Aortic smooth muscle cell (primary cell): ENCODE data around the gene FAM216A. TPM values are rescaled to one million over a fixed set of nuclear protein-coding genes. Genes with fewer than 3 reads are reported as not detected.

ENCODE experiments used
- total RNA-seq: library from RNA; depleted of rRNA; stranded (reverse); fragments of >200 nt; gene quantifications from 2 replicates; pipeline ENCODE4 v1.2.3, GENCODE V29; 2014

The FAM216A gene, protein sequence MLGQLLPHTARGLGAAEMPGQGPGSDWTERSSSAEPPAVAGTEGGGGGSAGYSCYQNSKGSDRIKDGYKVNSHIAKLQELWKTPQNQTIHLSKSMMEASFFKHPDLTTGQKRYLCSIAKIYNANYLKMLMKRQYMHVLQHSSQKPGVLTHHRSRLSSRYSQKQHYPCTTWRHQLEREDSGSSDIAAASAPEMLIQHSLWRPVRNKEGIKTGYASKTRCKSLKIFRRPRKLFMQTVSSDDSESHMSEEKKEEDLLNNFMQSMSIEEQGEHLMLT
- total RNA-seq = 10.9 and 15.7 TPM in 2 replicates

DNA sequence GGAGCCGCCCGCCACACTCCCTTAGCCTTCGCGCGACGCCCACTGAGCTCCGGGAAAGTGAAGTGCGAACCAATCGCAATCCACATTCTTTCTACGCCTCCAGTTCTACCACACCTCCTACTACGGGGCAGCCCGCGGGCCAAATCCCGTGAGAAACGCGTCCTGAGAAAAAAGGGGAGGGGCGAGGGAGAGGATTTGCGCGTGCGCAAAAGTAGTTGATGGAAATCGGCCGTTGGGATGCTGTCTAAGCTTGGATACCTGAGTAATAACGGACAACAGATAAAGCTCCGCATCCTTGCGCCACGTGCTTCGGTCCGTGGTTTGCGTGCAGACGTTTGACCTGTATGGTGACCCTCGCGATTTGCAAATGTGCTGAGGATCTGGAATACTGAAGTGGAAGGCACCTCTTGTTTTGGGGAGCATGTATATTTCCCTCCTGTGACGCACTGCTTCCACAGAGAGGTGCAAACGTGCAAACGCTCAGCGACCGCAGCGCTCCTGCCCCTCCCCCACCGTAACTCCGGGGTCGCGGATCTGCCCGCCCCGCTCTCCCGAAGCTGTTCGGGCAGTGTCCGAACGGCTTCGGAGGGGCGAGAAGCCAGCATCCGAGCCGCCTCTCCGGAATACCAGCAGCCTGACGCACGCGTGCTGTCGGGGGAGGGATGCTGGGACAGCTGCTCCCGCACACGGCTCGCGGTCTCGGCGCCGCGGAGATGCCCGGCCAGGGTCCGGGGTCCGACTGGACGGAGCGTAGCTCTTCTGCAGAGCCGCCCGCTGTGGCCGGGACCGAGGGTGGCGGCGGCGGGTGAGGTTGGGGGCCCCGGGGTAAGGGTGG lies at the start of gene FAM216A, which contains the start of gene GPN3:
Gene FAM216A, plus strand, starts transcription at position 632 of the 835 bp plus-strand sequence. Its CDS starts 31 bp downstream, at position 663.
Gene GPN3, minus strand, starts transcription at position 44 of the 835 bp plus-strand sequence. CDS start 54 bp downstream, outside the sequence.

DNA sequence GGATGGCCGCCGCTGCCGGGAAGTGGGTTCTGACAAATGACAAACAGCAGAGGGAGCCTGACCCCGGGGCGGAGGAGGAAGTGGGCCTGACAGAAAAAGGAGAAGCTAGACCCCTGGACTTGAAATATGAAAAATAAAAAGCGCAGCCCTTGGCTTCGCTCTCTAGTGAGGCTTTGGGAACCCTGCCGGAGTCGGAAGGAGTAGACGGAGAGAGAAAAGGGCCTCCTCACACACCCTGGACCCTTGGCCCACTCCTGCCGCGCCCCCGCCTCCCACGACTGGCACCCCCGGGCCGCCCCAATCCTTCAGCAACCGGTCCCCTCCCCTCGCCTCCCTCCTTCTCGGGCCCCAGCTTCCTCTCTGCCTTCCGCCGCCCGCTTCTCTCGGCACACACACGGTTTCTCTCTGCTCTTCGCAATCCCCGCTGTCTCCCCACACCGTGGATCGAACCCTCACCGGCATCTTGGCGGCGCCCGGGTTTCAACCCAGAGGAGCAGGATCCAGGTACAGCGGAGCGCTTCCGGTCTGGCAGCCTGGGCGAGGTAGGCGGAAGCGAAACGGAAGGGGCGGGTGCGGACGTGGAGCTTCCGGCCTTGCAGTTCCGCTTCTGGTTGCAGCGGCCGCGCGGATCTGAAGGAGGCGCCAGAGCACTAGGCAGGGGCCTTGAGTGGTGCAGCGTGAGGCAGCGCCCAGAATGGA lies 18.7 kb upstream of the FAM216A start, which contains the start of gene ARPC3:
Gene ARPC3, minus strand, starts transcription at position 539 of the 699 bp plus-strand sequence. Its CDS starts 77 bp downstream, at position 462.

DNA sequence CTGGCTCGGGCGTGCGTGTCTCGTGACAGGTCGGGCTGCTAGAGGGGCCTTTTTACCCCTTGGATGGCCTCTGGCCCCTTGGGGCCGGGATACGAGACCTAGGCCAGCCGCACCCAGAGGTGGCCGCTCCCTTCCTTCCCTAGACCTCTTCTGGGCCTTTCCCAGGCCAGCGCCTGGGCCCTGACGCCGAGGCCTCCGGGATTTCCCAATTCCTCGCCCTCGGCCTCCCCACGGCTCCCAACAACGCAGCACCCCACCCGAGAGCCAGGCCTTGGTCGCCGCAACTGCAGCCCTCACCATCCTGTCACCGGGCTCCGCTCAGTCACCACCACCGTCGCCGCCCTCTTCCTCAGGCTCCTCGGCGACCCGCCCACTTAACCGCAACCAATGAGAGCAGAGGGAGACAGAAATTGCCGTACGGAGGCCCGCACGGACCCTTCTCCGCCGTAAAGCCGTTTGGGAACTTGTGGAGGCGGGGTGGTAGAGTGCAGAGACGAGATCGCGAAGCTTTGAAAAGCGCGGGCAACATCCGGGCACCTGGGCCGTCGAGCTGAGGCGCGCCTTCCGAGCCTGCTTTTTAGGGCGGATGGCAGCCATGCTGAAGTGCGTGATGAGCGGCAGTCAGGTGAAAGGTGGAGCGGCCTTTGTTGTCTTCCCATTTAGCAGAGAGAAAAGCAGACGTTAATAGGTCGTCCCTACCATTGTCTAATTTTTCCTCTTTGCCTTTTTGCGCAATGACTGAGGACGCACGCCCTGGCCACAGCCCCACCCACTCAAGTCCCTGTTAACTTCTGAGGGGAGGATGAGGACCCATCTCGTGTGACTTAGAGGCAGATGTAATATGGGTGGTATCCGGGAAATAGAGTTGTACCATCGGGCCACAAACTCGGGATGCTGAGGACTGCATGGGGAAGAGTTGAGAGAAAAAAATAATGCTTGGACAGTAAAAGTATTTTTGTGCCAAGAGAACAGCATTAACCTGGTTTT lies 33.4 kb downstream of the FAM216A start, which contains the start of the genes RAD9B and VPS29:
Gene RAD9B, plus strand, starts transcription at position 580 of the 987 bp plus-strand sequence. Its CDS starts 7 bp downstream, at position 587.
Gene VPS29, minus strand, starts transcription at position 360 of the 987 bp plus-strand sequence. Its CDS starts 60 bp downstream, at position 300.

Other genes starting within 250 kb of the FAM216A start
- 141 and 150 TPM in 2 replicates for gene ATP2A2, start 187.6 kb upstream of the FAM216A start, total RNA-seq
- 48.6 and 53.5 TPM in 2 replicates for gene ANAPC7, start 65.1 kb upstream of the FAM216A start, total RNA-seq
- gene ARPC3, start 18.5 kb upstream of the FAM216A start, total RNA-seq = 204 and 243 TPM in 2 replicates
- 13.8 and 17.6 TPM in 2 replicates for gene GPN3, start 588 bp upstream of the FAM216A start, total RNA-seq
- 69.1 and 70.0 TPM in 2 replicates for gene VPS29, start 33.3 kb downstream of the FAM216A start, total RNA-seq
- 0.56 and 1.2 TPM in 2 replicates for gene RAD9B, start 33.5 kb downstream of the FAM216A start, total RNA-seq
- 5.6 and 7.0 TPM in 2 replicates for gene PPTC7, start 114.5 kb downstream of the FAM216A start, total RNA-seq
- gene TCTN1, start 145.3 kb downstream of the FAM216A start, total RNA-seq = 26.4 and 29.3 TPM in 2 replicates
- gene HVCN1, start 220.3 kb downstream of the FAM216A start, total RNA-seq = 1.7 and 2.3 TPM in 2 replicates